MV-4-11 (cell line): Measurements from ENCODE around the gene CARD10.

Experiments used
- DNase-seq: peaks from one replicate; lab custom pipeline; 2025; lab: John Stamatoyannopoulos, UW

CARD10 gene

GRCh38 chr22:37503850-37504249 lies 15.4 kb downstream of the CARD10 start:
- DNase-seq: peak; percentile 68

GRCh38 chr22:37503183-37503683 lies 16.0 kb downstream of the CARD10 start:
- DNase-seq: no peak

- no peak for DNase-seq
Measured at GRCh38 chr22:37502342-37503182, 16.7 kb downstream of the CARD10 start.

- no peak for DNase-seq
Measured at GRCh38 chr22:37501610-37502341, 17.4 kb downstream of the CARD10 start.

- DNase-seq: no peak
Measured at GRCh38 chr22:37500745-37501609, 18.2 kb downstream of the CARD10 start.

GRCh38 chr22:37499789-37500540 lies 19.2 kb downstream of the CARD10 start:
- DNase-seq: no peak

- peak; percentile 44 for DNase-seq
Measured at GRCh38 chr22:37499027-37499707, 20.0 kb downstream of the CARD10 start.

GRCh38 chr22:37498289-37498909 lies 20.8 kb downstream of the CARD10 start:
- no peak for DNase-seq

GRCh38 chr22:37497062-37497599 lies 22.1 kb downstream of the CARD10 start:
- DNase-seq: no peak

GRCh38 chr22:37496651-37497050 lies 22.6 kb downstream of the CARD10 start:
- no peak for DNase-seq

GRCh38 chr22:37493979-37494378 lies 25.2 kb downstream of the CARD10 start:
- DNase-seq: no peak

- peak; percentile 78 for DNase-seq
Measured at GRCh38 chr22:37492428-37493344, 26.5 kb downstream of the CARD10 start.

GRCh38 chr22:37491559-37492427 lies 27.4 kb downstream of the CARD10 start:
- DNase-seq: no peak

GRCh38 chr22:37491106-37491505 lies 28.1 kb downstream of the CARD10 start:
- DNase-seq: no peak

GRCh38 chr22:37489983-37490382 lies 29.2 kb downstream of the CARD10 start:
- no peak for DNase-seq

- DNase-seq: no peak
Measured at GRCh38 chr22:37488337-37489135, 30.7 kb downstream of the CARD10 start.

GRCh38 chr22:37487571-37487970 lies 31.6 kb downstream of the CARD10 start:
- peak; percentile 56 for DNase-seq
